Skin epidermis (tissue), 12 donors: ENCODE data around the gene C1QTNF1.
A peak's percentile ranks its signal among the peaks of the same experiment; 100 is the strongest.

Source experiments
- H3K27ac ChIP-seq, 21 experiments: fragments of 200-600 bp; sonication (generic) in 11 of 21; one replicate each; pipeline ENCODE4 v1.5.0; 2020; ENCODE audit warnings: mild to moderate bottlenecking in 3 of 21, inconsistent platforms in 2 of 21, moderate library complexity in 2 of 21
- H3K4me3 ChIP-seq, 7 experiments: fragments of 200-600 bp; sonication (generic) in 2 of 7; one replicate each; pipeline ENCODE4 v1.5.0; 2020; ENCODE audit warnings: inconsistent platforms in 2 of 7, mild to moderate bottlenecking in 2 of 7, moderate library complexity in 1 of 7

The C1QTNF1 gene, protein sequence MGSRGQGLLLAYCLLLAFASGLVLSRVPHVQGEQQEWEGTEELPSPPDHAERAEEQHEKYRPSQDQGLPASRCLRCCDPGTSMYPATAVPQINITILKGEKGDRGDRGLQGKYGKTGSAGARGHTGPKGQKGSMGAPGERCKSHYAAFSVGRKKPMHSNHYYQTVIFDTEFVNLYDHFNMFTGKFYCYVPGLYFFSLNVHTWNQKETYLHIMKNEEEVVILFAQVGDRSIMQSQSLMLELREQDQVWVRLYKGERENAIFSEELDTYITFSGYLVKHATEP

DNA sequence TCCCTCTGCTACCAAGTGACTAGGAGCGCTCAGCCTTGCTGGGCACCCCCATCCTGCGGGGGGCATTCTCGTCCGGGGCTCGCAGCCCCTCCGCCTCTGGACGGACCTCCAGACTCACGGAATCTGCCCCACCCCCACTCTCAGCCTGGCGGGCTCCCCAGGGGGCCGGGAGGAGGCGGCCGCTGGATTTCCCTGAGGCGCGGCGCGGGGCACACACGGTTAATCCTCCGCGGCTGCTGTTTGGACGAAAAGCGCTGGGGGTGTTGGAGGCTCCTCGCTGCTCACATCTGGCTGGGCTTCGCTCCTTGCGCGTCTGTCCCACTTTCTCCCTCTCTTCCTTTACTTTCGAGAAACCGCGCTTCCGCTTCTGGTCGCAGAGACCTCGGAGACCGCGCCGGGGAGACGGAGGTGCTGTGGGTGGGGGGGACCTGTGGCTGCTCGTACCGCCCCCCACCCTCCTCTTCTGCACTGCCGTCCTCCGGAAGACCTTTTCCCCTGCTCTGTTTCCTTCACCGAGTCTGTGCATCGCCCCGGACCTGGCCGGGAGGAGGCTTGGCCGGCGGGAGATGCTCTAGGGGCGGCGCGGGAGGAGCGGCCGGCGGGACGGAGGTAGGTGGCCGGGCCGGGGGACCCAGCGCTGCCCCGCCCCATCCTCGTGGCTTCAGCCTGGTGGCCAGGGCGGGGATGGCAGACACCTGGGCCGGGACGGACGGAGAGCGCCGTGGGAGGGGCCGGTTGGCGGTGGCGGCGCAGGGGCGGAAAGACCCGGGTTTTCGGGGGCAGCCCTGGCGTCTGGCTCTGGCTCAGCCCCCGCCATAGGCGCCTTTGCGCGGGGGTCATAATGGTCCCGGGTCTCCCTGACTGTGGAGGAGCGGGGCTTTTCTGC is at the start of gene C1QTNF1:
Gene C1QTNF1 (plus strand): TSS at position 284 of the 886 bp plus-strand sequence. CDS start 19,800 bp downstream, outside the sequence.
- H3K4me3 ChIP-seq = peak within 1 kb of the TSS; percentile 41 to 59 (median 48)

DNA sequence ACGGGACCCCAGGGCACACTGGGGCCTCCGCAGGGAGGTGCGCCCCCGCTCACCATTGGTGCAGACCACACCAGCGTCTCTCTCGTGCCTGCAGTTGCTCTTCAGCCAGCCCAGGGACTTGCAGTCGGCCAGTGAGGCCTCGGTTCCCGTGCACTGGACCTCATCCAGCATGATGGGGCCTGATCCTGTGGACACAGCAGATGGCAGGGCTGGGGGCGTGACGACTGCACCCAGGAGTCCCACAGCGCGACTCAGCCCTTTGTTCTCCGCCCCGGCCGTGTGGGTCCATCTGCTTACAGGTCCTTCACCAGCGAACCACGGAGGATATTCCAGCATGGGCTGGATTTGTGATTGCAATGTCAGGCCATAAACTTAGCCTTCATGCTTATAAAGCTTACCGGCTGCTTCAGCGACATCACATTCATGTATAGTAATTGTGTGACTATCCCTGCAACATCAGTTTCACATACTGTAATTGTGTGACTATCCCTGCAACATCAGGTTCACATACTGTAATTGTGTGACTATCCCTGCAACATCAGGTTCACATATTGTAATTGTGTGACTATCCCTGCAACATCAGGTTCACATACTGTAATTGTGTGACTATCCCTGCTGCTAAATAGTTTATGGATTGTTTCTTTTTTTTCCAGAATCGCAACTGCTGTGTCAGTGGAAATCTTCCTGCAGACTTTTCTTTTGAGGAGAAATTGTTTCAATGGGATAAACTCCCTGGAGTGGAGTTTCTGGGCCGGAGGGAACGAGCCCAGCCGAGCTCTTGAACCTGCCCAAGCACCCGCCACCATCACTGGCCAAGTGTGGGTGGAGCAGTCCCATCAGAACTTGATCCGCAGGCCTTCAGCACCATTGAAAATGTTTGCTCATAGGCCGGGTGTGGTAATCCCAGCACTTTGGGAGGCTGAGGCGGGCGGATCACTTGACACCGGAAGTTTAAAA is 49.1 kb upstream of the C1QTNF1 start:
- Histone ChIP-seq H3K4me3 (no peak overlapping the region), H3K27ac (peak overlapping the region in 16 of 21 experiments; percentile 2 to 82 (median 65))

More for the DNA sequence above, at the start of gene C1QTNF1:
- H3K27ac ChIP-seq = peak within 1 kb of the TSS in 20 of 21 experiments; percentile 18 to 85 (median 64)

DNA sequence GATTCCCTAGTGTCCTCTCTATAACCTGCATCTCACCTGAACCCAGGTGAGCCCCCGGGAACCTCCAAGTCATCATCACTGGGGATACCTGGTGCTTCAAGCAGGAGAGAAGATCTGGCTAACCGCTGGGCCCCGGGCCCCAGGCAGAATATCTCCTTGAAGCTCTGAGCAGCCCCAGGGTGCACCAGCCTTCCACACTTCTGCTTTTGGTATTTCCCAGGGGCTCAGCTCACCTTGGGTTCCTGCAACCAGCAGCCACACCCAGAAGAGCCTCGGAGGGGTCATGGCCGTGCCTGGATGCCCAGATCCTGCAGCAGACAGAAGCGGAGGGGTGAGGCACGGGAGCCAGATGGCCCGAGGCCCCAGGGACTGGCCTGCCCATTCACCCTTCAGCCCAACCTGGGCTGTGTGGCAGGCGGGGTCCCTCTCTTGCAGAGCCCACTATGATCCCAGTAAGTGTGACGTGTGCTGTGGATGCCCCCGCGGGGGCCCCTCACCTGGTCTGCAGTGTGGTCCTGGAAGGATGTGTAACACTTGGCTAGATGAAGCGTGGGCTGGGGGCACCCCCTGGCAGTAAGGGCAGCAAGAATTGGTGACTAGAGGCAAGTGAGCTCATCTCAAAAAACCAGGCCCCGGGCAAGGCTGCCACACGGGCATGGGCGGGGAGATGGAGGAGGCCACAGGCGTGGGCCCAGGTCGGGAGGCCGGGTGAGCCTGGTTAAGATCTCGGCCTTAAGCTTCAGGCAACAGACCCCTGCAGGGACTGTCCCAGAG is 46.9 kb upstream of the C1QTNF1 start:
- no peak overlapping the region for H3K4me3 ChIP-seq
- peak overlapping the region in 6 of 21 experiments; percentile 13 to 82 (median 71) for H3K27ac ChIP-seq

DNA sequence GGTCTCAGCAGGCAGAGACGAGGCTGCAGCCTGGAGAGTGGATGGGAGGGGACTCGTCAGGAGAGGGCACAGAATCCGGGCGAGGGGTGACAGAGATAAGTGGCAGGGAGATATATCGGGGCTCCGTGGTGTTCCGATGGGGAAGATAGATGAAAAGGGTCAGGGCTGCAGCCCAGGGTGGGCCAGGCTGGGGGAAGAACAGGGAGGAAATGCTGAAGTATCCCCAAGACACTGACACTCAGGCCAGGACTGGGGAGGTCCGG is 46.4 kb upstream of the C1QTNF1 start:
- peak overlapping the region in 5 of 21 experiments; percentile 13 to 82 (median 27) for H3K27ac ChIP-seq
- H3K4me3 ChIP-seq = no peak overlapping the region

DNA sequence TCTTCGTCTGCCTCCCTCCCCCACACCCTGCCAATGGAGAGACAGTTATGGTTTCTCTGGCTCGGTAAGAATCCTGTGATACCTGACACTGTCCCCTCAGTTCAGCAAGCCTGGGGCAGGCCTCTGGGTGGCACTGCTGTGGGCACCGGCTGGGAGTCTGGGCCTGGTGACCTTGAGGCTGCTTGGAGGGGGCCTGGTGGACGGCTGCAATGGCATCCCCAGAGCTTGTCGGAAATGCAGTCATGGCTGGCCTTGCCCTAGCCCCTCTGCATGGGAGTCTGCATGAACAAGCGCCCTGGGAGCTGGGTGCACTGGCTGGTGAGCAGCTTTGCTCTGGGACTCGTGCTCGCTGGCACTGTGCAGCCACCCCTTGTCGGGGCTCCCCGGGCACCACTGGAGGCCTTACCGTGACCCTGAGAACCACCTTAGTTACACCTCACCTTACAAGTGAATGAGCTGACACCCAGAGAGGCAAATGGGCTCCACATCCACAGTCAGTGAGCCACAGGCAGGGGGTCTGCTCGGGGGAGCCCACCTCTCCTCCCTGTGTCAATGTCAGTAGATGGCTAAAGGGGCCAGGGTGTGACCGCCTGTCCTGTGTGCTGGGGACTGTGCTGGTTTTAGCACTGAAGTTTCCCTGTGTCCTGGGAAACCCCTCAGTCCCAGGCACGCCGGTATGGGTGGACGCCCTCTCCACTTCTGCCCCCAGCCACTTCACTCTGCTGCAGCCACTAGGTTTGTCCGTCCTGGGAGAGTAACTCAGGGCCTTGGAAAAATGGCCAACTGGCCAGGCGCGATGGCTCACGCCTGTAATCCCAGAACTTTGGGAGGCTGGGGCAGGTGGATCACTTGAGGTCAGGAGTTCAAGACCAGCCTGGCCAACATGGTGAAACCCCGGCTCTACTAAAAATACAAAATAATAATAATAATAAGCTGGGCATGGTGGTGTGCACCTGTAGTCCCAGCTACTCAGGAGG is 45.7 kb upstream of the C1QTNF1 start:
- H3K27ac ChIP-seq = peak overlapping the region in 3 of 21 experiments; percentile 23 to 42 (median 30)

DNA sequence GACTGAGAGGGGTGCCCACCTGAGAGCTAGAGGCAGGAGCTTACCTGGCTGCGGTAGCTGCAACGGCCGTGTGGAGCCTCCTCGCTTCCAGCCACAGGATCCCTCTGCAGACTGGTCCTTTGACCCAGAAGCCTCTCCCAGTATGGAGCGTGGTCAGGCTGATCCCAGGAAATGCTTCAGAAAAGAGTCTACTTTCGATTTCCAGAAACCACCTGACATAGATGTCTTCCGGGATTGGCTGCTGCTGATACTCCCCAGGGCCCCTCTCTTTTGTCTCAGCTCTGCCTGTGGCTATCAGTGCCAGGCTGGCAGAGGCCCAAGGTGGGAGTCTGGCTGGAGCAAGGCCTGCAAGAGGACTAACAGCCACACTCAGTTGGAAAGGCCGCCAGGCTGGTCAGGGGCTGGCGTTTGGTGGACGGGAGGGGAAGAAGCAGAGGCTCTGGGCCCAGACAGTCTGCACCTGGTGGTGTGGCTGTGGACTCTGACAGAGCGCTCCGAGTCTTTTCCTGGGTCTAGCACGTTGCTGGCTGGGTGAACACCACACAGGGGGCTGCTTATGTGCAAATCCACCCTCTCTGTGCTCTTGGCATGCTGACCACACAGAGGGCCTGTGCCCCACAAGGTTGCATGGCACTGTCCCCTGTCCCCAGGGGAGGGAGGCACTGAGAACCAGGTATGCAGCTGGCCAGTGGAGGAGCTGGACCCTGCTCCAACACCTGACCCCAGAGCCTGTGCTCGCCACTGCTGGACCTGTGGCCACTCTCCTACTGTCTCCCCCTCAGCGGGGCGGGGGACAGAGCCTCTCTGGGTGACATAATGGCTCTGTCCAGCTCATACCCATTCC is 44.0 kb upstream of the C1QTNF1 start, which contains the start of gene LGALS3BP:
Gene LGALS3BP (minus strand): TSS at position 144 of the 844 bp plus-strand sequence. CDS start 2,732 bp downstream, outside the sequence.
- Histone ChIP-seq H3K27ac (peak within 1 kb of the TSS in 18 of 21 experiments; percentile 1 to 82 (median 35)), H3K4me3 (peak within 1 kb of the TSS in 6 of 7 experiments; percentile 1 to 44 (median 27))

More for the DNA sequence above, 45.7 kb upstream of the C1QTNF1 start:
- peak overlapping the region in 1 of 7 experiments; percentile 44 for H3K4me3 ChIP-seq

DNA sequence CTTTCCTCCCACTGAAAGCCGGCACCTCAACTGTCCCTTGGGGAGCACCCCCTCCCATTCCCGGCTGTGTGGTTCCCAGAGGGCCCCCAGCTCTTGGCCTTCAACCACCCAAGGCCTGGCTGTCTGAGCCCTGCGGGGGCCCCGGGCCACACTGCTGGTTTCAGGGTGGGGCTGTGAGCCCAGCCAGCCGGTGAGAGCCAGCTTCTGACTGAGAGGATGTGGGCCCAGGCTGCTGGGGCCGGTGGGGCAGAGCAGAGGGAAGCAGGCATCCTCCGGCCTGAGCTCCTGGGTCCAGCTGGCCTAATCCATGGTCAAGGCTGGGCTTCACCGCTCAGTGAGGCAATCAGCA is 43.4 kb upstream of the C1QTNF1 start:
- Histone ChIP-seq H3K4me3 (no peak overlapping the region), H3K27ac (peak overlapping the region in 3 of 21 experiments; percentile 15 to 72 (median 42))

DNA sequence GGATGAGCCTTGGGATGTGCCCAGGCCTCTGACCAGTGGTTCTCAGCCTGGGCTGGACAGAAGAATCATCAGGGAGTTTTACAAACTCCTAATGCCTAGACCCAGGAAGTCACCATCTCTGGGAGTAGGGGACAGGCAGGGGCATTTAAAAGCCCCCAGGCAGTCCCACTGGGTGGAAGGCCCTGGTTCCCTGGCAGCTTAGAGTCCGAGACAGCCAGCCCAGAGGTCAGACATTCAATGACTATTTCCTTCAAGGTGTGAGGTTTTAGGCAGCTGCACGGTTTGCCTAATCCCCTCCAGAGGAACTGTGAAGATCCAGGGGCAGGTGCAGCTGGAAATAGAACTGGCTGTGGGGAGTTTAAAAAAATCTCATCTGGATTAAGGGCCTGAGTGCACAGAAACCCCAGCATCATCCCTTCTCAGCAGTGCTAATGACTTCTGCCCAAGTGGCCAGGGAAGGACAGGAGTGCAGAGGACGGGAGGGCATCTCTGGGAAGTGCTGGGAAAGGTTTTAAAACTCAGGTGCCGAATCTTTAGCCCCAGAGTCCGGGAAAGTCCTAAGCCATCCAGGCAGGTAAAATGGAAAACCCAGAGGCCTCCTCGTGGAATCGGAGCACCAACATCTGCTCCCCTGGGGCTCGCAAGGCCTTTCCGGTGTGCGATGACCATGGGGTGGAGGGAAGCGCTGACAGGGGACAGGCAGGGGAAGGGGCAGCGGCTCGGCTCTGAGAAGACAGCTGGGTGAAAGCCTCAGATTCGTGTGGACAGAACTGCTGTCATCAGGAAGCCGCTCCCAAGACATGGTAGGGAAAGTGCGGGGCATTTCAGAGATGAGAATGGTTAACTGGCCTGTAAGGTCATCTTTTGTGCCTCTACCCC is 42.7 kb upstream of the C1QTNF1 start:
- Histone ChIP-seq H3K4me3 (no peak overlapping the region), H3K27ac (peak overlapping the region in 1 of 21 experiments; percentile 15)

DNA sequence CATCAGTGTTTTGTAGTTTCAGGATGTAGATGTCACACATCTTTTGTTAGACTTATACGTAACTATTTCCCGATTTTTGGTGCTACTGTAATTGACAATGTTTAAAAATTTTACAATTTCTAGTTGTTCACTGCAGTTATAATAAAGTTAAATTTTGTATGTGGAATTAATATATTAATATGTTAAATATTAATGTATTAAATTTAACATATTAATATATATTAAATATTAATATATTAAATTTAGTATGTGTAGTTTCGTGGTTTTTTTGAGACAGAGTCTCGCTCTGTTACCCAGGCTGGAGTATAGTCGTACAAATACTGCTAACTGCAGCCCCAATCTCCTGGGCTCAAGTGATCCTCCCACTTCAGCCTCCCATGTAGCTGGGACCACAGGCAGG is 38.6 kb upstream of the C1QTNF1 start:
- Histone ChIP-seq H3K27ac (peak overlapping the region in 5 of 21 experiments; percentile 6 to 71 (median 63)), H3K4me3 (no peak overlapping the region)

DNA sequence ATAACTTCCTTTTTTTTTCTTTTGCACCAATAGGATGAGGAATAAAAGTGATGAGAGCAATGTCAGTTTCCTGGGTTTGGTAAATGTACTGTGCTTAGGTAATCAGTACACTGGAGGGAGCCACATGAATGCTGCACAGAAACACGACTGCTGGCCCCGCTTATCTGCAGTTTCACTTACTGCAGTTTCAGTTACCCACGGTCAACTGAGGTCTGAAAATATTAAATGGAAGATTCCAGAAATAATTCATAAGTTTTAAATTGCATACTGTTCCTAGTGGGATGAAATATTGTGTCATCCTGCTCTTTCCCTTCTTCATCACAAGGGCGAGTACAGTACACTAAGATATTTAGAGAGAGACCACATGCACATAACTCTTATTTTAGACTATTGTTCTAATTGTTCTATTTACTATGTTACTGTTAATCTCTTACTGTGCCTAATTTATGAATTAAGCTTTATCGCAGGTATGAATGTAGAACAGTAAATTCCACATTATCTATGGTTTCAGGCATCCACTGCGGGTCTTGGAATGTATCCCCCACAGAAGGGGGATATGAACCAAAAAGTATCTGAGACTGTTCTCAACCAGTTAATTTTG is 37.8 kb upstream of the C1QTNF1 start:
- H3K4me3 ChIP-seq = peak overlapping the region in 3 of 7 experiments; percentile 9 to 19 (median 14)
- H3K27ac ChIP-seq = peak overlapping the region in 19 of 21 experiments; percentile 4 to 82 (median 57)

DNA sequence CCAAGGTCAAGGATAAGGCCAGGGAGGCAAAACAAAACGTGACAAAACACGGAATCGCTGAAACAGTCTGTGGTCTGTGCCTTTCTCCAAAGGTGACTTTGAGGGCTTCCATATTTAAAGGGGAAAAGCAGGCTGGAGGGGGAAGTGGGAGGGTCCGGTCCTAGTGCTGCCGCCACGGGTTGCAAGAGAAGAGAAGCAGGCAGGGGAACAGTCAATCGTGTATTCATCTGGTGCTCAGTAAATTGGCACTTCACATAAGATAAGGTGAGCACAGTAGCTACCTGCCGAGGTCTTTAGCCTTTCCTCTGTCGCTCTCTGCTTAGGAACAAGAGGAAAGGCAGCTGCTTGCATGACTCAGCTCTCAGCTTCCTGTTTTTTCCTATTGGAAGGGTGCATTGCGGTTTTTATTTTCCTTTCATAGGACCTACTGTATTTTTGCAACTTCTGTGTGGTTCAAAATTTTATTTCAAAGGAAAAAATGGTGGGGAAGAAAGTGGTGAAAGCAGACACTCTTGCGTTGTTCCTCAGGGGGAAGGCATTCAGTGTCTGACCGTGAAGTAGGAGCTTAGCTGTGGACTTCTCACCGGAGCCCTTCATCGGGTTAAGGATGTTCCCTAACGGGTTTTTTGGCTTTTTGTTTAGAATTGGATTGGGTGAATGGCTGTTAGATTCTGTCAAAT is 37.2 kb upstream of the C1QTNF1 start:
- Histone ChIP-seq H3K4me3 (peak overlapping the region in 5 of 7 experiments; percentile 3 to 19 (median 9)), H3K27ac (peak overlapping the region in 19 of 21 experiments; percentile 9 to 82 (median 57))

DNA sequence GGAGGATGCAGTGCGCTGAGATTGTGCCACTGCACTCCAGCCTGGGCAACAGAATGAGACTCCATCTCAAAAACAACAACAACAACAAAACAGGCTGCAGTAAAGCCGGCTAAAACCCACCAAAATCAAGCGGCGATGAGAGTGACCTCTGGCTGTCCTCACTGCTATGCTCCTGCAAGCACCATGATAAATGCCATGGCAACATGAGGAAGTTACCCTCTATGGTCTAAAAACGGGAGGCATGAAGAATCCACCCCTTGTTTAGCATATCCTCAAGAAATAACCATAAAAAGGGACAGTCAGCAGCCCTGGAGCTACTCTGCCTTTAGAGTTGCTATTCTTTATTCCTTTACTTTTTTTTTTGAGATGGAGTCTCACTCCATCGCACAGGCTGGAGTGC is 35.8 kb upstream of the C1QTNF1 start:
- H3K27ac ChIP-seq = no peak overlapping the region
- H3K4me3 ChIP-seq = no peak overlapping the region

DNA sequence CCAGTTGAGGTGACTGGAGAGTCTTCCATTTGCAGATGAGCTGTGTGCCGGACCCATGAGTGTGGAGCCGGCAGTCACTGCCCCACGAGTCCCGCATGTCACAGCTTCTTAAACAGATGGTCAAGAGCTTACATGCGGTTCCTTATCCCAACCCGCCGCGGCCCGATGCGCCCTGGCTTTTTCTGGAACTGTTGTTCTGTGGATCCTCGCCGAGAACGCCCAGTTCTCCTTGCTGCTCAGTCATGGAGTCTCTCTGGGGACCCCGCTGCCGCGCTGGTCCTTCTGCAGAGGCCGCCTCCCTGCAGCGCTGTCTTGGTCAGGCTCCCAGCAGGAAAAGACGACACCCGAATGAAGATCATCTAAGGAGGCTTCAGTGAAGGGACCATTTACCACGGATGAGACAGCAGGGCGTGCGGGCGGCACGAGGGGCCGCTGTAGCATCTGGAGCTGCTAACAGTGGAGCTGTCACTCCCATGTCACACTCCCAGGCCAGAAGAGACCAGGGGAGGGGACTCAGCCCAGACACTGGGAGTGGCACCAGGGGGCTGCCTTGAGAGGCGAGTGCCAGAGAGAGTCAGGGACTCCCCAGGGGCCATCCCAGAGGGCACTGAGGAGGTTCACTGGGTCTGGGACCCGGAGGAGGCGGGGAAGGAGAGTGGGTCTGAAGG is 33.5 kb upstream of the C1QTNF1 start:
- H3K4me3 ChIP-seq = no peak overlapping the region

More for the DNA sequence above, 33.5 kb upstream of the C1QTNF1 start:
- no peak overlapping the region for H3K27ac ChIP-seq
